ENCODE results near the gene PDE1A.

- TF ChIP-seq CTCF (tag by site-specific recombination; IDR thresholded peaks at IDR 0.05) (no peak), SP2 (tag by site-specific recombination; IDR thresholded peaks at IDR 0.05) (no peak), KLF9 (tag by site-specific recombination; IDR thresholded peaks at IDR 0.05; ENCODE audit: low read depth) (no peak), PRDM2 (tag by site-specific recombination; IDR thresholded peaks at IDR 0.05; ENCODE audit: borderline replicate concordance) (no peak), YY1 (tag by site-specific recombination; IDR thresholded peaks at IDR 0.05) (no peak), ZNF223 (tag by site-specific recombination; IDR thresholded peaks at IDR 0.05) (no peak), ZNF555 (tag by site-specific recombination; conservative IDR thresholded peaks at IDR 0.05) (no peak), ZNF548 (tag by site-specific recombination; IDR thresholded peaks at IDR 0.05) (no peak), HOXA7 (CRISPR knock-in tag; IDR thresholded peaks at IDR 0.05; ENCODE audit: borderline replicate concordance) (no peak)
- TF ChIP-seq, protein P1, sequence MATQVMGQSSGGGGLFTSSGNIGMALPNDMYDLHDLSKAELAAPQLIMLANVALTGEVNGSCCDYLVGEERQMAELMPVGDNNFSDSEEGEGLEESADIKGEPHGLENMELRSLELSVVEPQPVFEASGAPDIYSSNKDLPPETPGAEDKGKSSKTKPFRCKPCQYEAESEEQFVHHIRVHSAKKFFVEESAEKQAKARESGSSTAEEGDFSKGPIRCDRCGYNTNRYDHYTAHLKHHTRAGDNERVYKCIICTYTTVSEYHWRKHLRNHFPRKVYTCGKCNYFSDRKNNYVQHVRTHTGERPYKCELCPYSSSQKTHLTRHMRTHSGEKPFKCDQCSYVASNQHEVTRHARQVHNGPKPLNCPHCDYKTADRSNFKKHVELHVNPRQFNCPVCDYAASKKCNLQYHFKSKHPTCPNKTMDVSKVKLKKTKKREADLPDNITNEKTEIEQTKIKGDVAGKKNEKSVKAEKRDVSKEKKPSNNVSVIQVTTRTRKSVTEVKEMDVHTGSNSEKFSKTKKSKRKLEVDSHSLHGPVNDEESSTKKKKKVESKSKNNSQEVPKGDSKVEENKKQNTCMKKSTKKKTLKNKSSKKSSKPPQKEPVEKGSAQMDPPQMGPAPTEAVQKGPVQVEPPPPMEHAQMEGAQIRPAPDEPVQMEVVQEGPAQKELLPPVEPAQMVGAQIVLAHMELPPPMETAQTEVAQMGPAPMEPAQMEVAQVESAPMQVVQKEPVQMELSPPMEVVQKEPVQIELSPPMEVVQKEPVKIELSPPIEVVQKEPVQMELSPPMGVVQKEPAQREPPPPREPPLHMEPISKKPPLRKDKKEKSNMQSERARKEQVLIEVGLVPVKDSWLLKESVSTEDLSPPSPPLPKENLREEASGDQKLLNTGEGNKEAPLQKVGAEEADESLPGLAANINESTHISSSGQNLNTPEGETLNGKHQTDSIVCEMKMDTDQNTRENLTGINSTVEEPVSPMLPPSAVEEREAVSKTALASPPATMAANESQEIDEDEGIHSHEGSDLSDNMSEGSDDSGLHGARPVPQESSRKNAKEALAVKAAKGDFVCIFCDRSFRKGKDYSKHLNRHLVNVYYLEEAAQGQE (tag by site-specific recombination; IDR thresholded peaks at IDR 0.05): no peak
Measured at GRCh38 chr2:182456784-182457183, 29.9 kb upstream of the PDE1A start.
